HG02973 (cell line): ENCODE data around the gene MKRN2.

Source experiments
- ATAC-seq: cut with Tn5 transposase; IDR thresholded peaks from one replicate; pipeline ENCODE4 v1.9.1; 2021; ENCODE audit warnings: moderate library complexity; ENCODE audit not compliant: unreplicated experiment

Gene MKRN2

DNA sequence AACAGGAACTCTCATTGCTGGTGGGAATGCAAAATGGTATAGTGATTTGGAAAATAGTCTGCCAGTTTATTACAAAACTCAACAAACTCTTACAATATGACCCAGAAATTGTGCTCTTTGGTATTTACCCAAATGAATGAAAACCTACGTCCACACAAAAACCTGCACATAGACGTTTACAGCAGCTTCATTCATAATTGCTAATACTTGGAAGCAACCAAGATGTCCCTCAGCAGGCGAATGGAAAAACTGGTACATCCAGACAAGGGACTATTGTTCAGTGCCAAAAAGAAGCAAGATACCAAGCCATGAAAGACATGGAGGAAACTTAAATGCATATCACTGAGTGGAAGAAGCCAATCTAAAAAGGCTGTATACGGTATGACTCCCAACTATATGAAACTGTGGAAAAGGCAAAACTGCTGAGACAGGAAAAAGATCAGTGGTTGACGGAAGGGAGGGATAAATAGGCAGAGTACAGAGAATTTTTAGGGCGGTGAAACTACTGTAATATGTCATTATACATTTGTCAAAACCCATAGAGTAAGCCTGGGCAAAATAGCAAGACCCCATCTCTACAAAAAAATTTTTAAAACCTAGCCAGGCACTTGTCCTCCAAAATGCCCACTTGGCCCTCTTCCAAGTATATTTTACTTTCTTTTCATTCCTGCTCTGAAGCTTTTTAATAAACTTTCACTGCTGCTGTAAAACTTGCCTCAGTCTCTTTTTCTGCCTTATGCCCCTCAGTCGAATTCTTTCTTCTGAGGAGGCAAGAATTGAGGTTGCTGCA lies 6.7 kb upstream of the MKRN2 start:
- no peak for ATAC-seq

DNA sequence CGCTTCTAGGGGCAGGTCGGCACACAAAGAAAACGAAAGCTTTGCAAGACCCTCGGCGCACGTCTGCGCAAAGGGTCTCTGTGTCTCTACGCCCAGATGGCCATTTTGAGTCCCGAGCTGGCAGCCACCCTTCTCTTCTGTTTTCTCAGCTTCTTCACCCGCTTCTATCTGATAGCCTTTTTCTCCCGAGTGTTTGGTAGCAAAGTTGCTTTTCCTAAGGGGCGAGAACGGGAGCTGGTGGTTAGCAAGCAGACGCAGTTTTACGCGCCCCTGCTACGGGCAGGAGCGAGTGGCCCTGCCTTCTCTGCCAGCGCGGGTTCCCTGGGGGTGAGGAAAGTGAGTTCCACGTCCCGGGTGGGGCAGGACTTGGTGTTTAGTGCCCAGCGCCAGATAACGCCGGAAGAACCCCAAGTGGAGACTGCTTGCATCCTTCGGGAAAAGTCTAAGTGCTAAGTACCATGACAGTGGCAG lies 2.9 kb upstream of the MKRN2 start:
- no peak for ATAC-seq

DNA sequence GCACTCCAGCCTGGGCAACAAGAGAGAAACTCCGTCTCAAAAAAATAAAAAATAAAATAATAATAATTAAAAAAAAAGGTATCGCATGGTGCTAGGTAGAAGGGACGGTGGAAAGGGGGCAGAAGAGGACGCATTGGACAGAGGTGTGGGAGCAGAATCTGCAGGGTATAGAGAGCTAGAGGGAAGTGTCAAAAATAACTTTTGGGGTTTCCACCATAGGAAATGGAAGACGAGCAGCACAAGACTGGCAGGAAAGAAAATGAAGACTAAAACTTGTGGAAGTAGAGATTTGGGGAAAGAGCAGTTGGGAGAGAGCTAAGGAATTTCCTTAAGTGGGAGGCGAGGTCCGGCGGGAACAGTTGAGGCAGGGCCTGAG lies 585 bp upstream of the MKRN2 start:
- no peak for ATAC-seq

DNA sequence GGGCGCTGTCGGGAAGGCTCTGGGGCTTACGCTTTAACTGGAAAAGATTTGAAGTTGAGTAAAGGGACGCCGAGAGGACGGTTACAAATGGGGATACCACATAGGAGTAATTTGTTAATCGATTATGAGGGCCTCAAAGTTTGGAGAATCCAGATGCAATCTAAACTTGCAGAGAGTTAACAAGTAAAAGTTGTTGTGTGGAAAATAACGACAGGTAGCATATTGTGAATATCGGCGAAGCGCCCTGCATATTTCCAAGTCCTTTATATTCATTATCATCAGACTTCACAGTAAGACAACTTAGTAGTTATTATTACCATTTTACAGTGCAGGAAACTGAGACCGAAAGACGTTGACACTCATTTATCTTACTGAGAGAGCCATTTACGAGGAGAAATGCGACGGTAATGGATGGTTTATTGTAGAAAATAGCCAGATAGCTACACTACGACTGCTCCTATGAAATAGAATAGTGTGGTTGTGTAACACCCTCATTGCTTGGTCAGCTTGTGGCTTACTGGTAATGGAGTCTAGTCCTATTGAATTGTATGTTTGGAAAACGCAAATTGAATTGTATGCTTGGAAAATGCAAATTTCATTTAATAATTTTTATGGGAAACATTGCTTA lies 700 bp downstream of the MKRN2 start:
- no peak for ATAC-seq

DNA sequence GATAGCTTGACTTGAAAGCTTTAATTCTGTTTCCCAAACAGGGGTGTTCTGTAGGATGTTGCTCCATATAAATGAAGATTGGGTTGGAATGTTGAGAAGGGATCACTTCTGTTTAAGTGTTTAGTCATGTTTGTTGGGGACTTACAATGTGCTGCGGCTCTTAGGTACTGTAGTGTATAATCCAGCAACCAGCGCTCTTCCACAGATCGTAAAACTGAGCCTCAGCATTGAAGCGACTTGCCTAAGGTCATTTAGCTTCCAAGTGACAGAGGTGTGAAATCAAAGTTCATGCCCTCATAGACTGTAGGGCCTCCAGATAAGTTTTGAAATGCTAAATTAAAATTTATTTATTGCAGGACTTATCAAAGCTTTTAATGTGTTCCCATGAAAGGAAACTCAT lies 1.8 kb downstream of the MKRN2 start:
- no peak for ATAC-seq

DNA sequence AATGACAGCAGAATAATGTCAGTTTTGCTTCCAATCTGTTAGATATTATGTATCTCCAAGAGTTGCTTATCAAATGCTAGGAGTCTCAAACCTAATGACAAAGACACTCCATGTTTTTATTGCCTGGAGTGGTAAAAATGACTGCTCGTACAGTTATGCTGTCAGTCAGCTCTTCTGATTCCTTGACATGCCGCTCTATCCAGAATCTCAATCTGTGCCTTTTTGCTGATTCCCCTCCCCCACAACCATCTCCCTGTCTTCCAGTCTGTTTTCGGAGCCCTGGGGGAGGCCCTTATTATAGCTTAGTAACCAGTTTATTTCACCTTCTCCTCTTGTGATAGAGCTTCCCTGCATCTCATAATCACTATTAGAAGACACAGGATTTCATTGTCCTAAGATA lies 2.6 kb downstream of the MKRN2 start:
- ATAC-seq = no peak

DNA sequence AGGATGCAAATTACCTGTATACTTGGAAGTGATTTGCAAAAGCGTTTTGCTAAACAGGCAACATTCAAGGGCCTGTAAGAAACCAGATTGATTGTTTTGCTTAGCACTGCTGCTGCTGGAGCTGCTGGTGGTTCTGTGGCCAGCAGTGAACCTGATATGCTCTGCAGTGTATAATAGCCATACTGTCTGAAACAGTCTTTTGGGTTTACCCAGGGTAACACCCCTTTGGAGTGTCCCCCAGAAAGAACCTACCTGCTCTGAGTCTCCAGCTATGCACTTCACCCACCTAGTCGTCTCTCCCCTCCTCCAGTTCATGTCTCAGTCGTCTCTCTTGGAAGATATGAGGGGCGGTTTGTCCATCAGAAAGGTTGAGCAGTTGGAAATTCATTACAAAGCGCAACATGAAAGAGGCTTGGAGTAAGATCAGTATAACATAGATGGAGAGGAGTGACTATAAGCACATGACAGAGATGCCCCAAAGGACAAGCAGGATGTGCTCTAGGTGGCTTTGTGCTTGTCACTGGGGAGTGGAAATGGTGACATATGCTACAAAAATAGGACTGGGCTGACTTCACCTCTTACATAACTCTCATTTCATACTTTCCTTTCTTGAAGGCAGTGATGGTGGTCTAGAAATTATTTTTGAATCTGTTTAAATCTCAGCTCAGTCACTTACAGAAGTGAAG lies 3.8 kb downstream of the MKRN2 start:
- peak; percentile 53 for ATAC-seq

DNA sequence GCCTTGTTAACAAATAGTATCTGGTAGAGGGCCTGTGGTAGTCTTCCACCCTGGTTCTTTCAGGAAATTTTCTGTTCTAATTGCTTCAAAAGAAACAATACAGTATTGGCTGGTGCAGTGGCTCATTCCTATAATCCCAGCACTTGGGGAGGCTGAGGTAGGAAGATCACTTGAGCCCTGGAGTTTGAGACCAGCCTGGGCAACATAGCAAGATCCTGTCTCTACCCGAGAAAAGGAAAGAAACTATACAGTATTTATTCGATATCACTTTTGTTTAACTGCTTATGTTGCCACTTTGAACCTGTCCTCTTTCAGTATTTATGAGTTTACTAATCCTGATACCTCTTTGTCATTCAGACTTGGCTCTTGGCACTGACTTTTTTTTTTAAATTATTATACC lies 4.5 kb downstream of the MKRN2 start:
- ATAC-seq = no peak

DNA sequence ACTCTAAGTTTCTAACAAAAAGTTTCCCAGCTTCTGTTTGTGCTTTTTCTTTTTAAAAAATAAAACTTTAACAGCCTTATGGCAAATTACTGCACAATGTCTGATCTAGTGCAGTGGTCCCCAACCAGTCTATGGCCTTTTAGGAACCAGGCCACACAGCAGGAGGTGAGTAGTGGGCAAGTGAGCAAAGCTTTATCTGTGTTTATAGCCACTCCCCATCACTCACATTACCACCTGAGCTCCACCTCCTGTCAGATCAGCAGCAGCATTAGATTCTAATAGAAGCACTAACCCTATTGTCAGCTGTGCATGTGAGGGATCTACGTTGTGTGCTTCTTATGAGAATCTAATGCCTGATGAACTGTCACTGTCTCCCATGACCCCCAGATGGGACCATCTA lies 5.6 kb downstream of the MKRN2 start:
- ATAC-seq = no peak

DNA sequence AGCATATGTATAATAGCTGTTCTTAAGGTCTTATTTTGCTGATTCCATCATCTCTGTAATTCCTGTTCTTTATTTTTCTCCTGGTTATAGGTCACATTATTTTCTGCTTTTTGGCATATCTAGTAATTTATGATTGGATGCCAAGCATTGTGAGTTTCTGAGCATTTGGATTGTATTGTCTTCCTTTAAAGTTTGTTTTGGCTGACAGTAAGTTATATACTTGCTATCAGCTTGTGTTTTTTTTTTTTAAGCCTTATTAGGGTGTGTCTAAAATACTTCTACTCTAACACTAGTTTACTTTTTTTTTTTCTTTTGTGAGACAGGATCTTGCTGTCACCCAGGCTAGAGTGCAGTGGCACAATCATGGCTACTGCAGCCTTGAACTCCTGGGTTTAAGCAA lies 10.1 kb downstream of the MKRN2 start:
- ATAC-seq = no peak

DNA sequence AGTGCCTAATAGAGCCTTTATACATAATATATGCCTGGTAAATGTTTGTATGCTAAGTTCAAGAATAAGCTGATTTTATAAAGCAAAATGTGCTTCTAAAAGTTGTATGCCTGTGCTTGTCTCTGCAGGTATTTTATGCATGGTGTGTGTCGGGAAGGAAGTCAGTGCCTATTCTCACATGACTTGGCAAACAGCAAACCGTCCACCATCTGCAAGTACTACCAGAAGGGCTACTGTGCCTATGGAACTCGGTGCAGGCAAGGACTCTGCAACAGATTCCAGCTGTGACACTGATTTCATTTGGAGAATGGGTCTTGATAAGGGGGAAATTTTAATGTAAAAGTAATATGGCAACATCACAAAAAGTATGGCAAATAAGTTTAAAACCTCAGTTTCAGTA lies 11.9 kb downstream of the MKRN2 start:
- ATAC-seq = no peak

DNA sequence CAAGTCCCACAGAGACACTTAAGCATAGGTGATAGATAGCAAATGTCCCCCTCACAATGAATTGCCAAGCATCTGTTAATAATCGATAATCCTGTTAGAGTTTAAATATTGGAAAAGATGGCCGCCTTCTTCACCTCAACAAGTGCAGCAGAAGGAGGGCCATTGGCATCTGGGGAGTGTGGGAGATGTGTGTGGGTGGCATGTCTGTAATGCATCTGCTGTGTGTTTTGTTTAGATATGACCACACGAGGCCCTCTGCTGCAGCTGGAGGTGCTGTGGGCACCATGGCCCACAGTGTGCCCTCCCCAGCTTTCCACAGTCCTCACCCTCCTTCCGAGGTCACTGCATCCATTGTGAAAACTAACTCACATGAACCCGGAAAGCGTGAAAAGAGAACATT lies 12.9 kb downstream of the MKRN2 start:
- no peak for ATAC-seq

DNA sequence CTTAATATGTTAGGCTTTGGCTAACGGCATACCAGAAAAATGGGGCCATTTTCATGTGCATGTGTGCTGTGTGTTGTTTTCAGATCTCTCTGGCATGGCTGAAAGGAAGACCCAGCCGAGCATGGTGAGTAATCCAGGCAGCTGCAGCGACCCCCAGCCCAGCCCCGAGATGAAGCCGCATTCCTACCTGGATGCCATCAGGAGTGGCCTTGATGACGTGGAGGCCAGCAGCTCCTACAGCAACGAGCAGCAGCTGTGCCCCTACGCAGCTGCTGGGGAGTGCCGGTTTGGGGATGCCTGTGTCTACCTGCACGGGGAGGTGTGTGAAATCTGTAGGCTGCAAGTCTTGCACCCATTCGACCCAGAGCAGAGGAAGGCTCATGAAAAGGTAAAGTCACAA lies 15.1 kb downstream of the MKRN2 start:
- no peak for ATAC-seq

DNA sequence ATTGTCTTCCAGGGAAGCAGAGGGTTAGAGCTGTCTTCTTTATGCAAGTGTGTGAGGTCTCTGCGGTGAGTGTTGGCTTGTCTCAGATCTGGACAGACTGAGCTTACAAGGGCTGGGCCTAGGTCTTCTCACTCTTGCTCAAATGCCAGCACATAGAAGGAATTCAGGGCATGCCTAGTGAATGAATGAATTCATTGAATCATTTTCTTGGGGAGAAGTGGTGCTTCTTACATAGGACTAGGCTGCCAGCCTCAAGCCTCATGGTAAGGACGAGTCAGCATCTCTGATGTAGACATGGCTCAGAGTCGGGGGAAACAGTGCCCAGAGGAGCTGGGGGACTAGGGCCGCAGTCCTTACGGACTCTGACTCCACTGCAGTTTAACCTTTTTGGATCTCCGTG lies 17.2 kb downstream of the MKRN2 start:
- ATAC-seq = no peak

DNA sequence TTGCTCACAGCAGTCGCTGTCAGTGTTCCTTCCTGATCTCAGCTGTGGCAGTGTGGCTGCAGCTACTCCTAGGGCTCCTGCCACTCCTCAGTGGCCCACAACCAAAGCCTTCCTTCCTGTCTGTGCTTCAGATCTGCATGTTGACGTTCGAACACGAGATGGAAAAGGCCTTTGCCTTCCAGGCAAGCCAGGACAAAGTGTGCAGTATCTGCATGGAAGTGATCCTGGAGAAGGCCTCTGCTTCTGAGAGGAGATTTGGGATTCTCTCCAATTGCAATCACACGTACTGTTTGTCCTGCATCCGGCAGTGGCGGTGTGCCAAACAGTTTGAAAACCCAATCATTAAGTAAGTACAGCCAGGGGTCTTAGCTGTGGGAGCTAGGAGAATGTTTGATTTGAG lies 17.8 kb downstream of the MKRN2 start:
- ATAC-seq = no peak

DNA sequence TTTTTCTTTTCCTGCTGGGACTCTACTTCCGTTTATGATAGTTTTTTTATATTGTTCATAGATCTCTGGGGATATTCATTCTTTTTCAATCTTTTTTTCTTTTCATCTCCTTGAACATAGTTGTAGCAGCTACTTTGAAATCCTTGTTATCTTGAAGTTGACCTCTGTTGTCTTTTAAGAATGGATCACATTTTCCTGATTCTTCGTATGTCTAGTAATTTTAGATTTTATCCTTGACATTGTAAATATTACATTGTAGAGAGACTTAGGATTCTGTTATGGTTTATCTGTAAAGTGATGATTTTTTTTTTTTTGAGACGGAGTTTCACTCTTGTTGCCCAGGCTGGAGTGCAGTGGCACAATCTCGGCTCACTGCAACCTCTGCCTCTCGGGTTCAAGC lies 20.5 kb downstream of the MKRN2 start:
- no peak for ATAC-seq

DNA sequence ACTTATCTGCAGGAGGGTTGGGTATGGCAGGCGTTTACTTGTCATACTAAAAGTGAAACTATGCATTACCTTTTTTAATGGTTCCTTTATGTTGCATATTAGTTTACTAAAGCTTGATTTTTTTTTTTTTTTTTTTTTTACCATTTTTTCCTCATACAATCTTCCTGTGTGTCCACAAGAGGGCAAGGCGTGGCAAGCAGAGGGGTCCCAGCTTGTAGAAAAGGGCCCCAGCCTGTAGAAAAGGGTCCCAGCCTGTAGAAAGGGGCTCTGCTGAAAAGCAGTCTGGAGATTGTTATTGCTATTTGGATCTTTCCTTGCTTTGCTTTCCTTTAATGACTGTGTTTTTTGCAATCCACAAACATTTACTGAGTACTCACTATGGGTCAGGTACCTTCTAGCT lies 21.9 kb downstream of the MKRN2 start:
- ATAC-seq = no peak

DNA sequence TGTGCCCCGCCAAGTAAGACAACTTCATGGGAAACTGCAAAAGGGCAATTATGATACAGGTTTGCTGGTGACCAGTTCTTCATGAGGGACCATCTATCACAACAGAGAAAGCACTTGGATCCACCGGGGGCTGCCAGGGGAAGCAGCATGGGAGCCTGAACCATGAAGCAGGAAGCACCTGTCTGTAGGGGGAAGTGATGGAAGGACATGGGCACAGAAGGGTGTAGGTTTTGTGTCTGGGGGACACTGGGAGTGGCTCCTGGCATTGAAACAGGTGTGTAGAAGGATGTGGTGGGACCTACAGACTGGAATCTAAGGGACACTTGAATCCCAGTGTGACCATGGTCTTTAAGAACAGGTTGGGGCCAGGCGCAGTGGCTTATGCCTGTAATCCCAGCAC lies 22.6 kb downstream of the MKRN2 start:
- no peak for ATAC-seq

DNA sequence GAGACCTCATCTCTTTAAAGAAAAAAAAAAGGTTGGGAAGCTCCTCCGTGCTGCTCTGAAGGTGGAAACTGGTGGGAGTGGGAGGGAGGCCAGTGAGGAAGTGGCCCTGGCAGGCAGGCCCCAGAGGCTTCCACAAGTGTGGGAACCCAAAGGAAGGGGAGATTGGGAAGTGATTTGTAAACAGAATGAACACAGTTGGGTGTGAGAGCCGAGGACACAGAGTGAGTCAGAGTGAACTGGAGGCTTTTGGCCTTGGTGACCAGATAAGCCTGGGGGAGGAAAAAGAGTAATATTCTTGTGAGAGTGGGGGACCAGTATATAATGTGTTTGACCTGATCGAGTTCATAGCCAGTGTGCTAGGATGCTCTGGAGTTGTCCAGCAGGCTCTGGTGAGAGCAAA lies 23.0 kb downstream of the MKRN2 start:
- ATAC-seq = no peak

DNA sequence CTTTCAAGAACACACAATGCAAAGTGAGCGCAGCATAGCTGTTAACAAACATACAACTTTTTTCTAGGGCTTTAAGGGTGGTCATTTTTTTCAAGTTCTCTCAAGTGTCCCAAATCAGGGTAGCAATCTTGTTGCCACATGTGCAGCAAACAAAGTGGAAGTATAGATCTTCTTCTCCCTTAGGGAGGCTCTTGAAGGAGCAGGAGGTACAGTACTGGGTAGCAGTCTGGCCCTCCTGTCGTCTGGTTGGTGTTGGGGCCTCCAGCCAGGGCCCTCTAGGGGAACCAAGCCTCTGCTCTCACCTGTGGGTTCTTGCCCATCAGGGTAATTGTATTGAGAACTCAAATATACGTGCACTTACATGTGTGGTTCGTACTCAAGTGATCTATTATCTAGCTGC lies 25.8 kb downstream of the MKRN2 start:
- ATAC-seq = no peak

DNA sequence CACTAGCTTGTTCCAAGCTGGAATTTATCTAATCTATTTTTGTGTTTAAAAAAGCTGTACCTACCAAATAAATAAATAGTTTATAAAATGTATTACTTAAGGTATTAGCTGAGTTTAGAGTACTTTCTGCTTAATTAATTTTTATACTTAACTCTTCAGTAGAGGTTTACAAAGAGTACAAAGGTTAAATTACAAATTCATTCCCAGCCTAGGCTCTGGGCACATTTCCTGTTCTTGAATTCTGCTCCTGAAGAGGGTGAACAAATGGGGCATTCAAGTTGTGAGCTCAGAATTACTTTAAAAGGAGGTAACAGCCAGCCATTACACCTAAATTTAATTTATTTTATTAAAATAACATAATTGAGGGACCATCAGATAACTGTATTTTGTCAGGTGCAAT lies 26.4 kb downstream of the MKRN2 start:
- no peak for ATAC-seq

DNA sequence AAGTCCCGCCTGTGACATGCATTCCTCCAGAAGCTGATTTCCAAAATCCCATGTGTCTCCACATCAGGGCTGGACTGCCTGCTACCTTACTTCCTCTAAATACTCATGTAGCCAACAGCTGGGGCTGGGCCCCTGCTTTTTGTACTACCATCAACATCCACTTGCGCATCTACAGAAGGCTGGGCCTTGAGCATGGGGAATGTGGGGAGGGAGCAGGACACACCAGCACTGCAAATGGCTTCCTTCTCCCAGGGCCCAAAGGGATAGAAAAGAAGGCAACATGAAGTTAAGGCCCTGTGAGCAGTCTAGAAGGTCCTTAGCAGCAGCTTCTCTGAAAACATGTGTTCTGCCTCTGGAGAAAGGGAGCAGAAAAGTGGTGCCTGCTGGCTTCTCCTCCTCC lies 27.2 kb downstream of the MKRN2 start:
- no peak for ATAC-seq
